Esophagus muscularis mucosa (tissue), 4 donors: ENCODE results near the gene TLE2. TPM values are rescaled to one million over a fixed set of nuclear protein-coding genes. Genes with fewer than 3 reads are reported as not detected.

Experiments used
- DNase-seq: peaks from one replicate; pipeline ENCODE4 v3.0.0-alpha.2; 2017; ENCODE audit errors: extremely low spot score
- H3K27ac ChIP-seq, 4 donors: fragments of 200-600 bp; sonication (generic); replicated peaks in 1 of 4; 1 replicate in 3 of 4; 2 replicates in 1 of 4; pipeline ENCODE4 v1.5.1; 2016 to 2019; ENCODE audit warnings: mild to moderate bottlenecking in 1 of 4
- H3K27me3 ChIP-seq, 4 donors: fragments of 200-600 bp; sonication (generic); one replicate each; pipeline versions ENCODE4 v1.5.1 to v1.6.0; 2016 to 2019
- H3K36me3 ChIP-seq, 4 donors: fragments of 200-600 bp; sonication (generic); one replicate each; pipeline ENCODE4 v1.5.1; 2016 to 2019
- H3K4me1 ChIP-seq, 4 donors: fragments of 200-600 bp; sonication (generic); one replicate each; pipeline ENCODE4 v1.5.1; 2016 to 2019
- H3K4me3 ChIP-seq, 4 donors: fragments of 200-600 bp; sonication (generic); 1 replicate in 2 of 4; 2 replicates in 2 of 4; pipeline ENCODE4 v1.5.1; 2016 to 2019; ENCODE audit warnings: mild to moderate bottlenecking in 4 of 4, moderate library complexity in 1 of 4
- H3K9me3 ChIP-seq, 4 donors: fragments of 200-600 bp; sonication (generic); 1 replicate in 3 of 4; 2 replicates in 1 of 4; pipeline ENCODE4 v1.5.1; 2016 to 2019
- EP300 ChIP-seq: sonication (generic); formaldehyde crosslinking; IDR thresholded peaks from one replicate; pipeline ENCODE4 v1.6.1; 2017; ENCODE audit warnings: antibody characterized with exemption
- POLR2A ChIP-seq: fragments of 450-650 bp; IDR thresholded peaks from one replicate; pipeline ENCODE4 v1.6.1; 2017; ENCODE audit warnings: antibody characterized with exemption, moderate library complexity, mild to moderate bottlenecking, low read depth
- POLR2AphosphoS5 ChIP-seq, 2 donors: sonication (generic); formaldehyde crosslinking; IDR thresholded peaks; one replicate each; pipeline ENCODE4 v1.6.1; 2017; ENCODE audit warnings: antibody characterized with exemption in 2 of 2
- WGBS: methylation state at CpG from one replicate; pipeline ENCODE4 v1.1.5; 2018; 5-methylcytosine and 5-hydroxymethylcytosine counted together
- intact Hi-C: fragments of 100-400 bp; cut with DNase I; formaldehyde crosslinking; loops from one replicate; pipeline ENCODE4 v1.15.1; 2023
- total RNA-seq, 4 donors: library from RNA; depleted of rRNA; stranded (reverse); fragments of >200 nt; gene quantifications; one replicate each; pipeline versions ENCODE4 v1.1.0 to v1.2.1, GENCODE V29; 2016
- TF ChIP-seq, protein P1 (sequence below), 3 experiments: fragments of 200-600 bp in 2 of 3; fragments of 450-650 bp in 1 of 3; sonication (generic) in 2 of 3; IDR thresholded peaks; one replicate each; pipeline ENCODE4 v1.5.1; 2017 to 2019; ENCODE audit warnings: antibody characterized with exemption in 3 of 3, mild to moderate bottlenecking in 2 of 3, moderate library complexity in 1 of 3

The TLE2 gene
- total RNA-seq, 4 donors from 2014 or later, result 34.0 to 51.2 (median 44.1) TPM

DNA sequence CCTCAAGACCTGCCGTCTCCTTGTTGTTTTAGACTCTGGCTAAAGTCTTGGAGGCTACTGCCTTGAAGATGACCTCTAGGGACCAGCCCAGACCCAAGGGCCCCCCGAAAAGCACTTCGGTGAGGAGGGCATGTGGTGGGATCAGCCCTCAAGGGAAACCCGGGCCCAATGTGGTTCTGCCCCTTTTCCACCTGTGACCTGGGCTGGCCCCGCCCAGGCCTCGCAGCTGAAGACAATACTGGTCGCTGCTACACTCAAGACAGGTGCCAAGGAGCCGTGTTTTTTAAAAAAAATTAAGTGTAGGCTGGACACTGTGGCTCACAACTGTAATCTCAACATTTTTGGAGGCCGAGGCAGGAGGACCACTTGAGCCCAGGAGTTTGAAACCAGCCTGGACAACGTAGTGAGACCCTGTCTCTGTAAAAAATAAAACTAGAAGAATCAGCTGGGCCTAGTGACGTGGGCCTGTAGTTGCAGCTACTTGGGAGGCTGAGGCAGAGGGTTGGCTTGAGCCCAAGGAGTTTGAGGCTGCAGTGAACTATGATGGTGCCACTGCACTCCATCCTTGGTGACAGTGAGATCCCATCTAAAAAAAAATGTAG, 50.8 kb downstream of the TLE2 start:
- Histone ChIP-seq H3K4me3 (no peak overlapping the region), H3K27me3 (no peaks in the 10 kb centered on the region), H3K36me3 (no peaks in the 10 kb centered on the region), H3K4me1 (peaks cover 63 to 74% (median 71%) of the 10 kb centered on the region in 4 donors), H3K9me3 (no peaks in the 10 kb centered on the region), H3K27ac (peak overlapping the region; percentile 61 to 67 (median 66))
- no peak for DNase-seq
- WGBS, result 79% methylated on average over 10 of the region's 11 CpGs
- intact Hi-C loops, result no loop called here
- TF ChIP-seq POLR2A, result no peak

DNA sequence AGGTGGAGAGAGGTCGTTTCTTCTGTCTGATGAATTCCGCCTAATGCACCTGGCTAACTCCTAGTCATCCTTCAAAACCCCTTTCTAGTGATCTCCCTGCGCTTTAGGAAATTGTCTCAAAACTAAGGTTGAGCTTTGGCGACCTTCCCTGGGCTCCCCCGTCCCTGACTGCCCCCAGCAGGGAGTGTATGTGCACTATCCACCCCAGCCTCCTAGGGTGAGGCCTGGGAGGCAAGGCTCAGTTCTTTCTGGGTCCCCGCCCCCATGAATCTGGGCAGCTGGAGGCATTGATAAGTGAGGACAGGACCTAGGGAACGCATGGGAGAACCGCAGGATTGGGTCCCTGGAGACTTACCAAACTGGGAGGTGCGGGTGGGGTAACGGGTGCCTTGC, 51.3 kb downstream of the TLE2 start:
- 70% methylated on average over 7 of the region's 10 CpGs for WGBS
- DNase-seq, result no peak
- Histone ChIP-seq H3K36me3 (no peaks in the 10 kb centered on the region), H3K4me3 (peak overlapping the region; percentile 50 to 61 (median 52)), H3K4me1 (peaks cover 58 to 74% (median 71%) of the 10 kb centered on the region in 4 donors), H3K9me3 (no peaks in the 10 kb centered on the region), H3K27ac (peak overlapping the region; percentile 61 to 67 (median 66)), H3K27me3 (no peaks in the 10 kb centered on the region)
- intact Hi-C loops, result no loop called here
- TF ChIP-seq POLR2A, result no peak
- no peak for TF ChIP-seq EP300
- TF ChIP-seq POLR2AphosphoS5 (IDR thresholded peaks at IDR 0.05), result no peak
- TF ChIP-seq, protein P1, sequence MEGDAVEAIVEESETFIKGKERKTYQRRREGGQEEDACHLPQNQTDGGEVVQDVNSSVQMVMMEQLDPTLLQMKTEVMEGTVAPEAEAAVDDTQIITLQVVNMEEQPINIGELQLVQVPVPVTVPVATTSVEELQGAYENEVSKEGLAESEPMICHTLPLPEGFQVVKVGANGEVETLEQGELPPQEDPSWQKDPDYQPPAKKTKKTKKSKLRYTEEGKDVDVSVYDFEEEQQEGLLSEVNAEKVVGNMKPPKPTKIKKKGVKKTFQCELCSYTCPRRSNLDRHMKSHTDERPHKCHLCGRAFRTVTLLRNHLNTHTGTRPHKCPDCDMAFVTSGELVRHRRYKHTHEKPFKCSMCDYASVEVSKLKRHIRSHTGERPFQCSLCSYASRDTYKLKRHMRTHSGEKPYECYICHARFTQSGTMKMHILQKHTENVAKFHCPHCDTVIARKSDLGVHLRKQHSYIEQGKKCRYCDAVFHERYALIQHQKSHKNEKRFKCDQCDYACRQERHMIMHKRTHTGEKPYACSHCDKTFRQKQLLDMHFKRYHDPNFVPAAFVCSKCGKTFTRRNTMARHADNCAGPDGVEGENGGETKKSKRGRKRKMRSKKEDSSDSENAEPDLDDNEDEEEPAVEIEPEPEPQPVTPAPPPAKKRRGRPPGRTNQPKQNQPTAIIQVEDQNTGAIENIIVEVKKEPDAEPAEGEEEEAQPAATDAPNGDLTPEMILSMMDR (IDR thresholded peaks at IDR 0.05), result no peak

DNA sequence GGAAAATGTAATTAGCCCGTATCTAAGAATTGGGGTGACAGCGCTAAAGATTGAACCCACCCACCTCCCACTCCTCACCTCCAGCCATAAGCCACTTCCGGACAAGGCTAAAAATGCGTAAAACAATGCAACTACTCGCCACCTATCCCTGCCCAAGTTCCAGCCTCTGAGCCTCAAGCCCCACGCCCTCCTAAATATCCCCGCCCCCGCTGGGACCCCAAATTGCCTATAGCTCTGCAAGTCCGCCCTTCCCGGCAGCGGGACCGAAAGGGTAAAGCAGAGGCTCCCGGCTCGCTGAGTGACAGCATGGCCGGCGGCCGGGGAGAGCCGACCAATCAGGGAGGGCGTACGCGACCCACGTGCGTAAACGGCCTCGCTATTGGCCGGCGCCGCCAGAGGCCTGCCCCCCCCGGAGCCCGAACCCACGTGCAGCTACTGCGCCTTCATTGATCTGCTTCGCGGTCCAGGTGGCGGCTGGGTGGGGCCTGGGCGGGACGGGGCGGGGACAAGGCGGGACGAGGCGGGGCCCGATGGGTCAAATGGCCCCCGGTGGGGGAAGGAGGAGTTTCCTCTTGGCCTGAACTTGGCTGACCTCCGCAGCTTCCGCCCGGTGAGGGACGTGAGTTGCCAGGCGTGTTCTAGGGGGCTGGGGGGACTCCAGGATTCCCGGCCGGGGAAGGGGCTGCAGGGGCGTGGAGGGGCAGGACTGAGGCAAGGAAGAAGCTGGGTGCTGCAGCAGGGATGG, 51.9 kb downstream of the TLE2 start, which contains the start of gene TLE6:
Gene TLE6 (plus strand): TSS at position 564 of the 745 bp plus-strand sequence. CDS start 670 bp downstream, outside the sequence.
- H3K36me3 ChIP-seq, result no peaks in the 10 kb centered on the region
- peak within 1 kb of the TSS; percentile 50 to 61 (median 52) for H3K4me3 ChIP-seq
- H3K27ac ChIP-seq, result peak within 1 kb of the TSS; percentile 61 to 67 (median 66)
- peaks cover 57 to 74% (median 71%) of the 10 kb centered on the region in 4 donors for H3K4me1 ChIP-seq
- no peaks in the 10 kb centered on the region for H3K27me3 ChIP-seq
- TF ChIP-seq POLR2AphosphoS5 (IDR thresholded peaks at IDR 0.05), result peak; percentile 63 to 84
- TF ChIP-seq, protein P1 (IDR thresholded peaks at IDR 0.05), result peak in 1 of 3 experiments; percentile 12
- TF ChIP-seq POLR2A, result no peak
- TF ChIP-seq EP300, result no peak
- no peaks in the 10 kb centered on the region for H3K9me3 ChIP-seq
- intact Hi-C loops, result no loop called here
- WGBS, result 7% methylated on average over 6 of the region's 51 CpGs
- DNase-seq, result peak; percentile 99

DNA sequence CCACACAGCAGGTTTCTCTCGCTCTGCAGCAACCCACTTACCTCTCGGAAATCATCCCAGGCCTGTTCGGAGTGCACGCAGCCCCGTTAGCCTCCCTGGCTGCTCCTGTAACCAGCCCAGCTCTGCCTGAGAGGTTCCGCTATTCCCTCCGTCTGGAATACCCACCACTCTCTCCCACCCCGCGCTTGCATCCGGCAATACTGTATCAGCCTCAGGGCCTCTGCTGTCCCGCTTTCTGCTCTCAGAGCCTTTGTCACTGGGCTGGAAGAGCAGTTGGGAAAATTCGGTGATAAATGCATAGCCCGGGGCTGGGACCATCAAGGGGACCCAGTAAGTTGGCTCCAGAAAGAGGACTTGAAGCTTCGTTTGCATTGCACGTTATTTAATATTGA, 52.5 kb downstream of the TLE2 start:
- Histone ChIP-seq H3K36me3 (no peaks in the 10 kb centered on the region), H3K4me1 (peaks cover 56 to 75% (median 72%) of the 10 kb centered on the region in 4 donors), H3K27me3 (no peaks in the 10 kb centered on the region), H3K9me3 (no peaks in the 10 kb centered on the region), H3K4me3 (peak overlapping the region; percentile 50 to 61 (median 52)), H3K27ac (peak overlapping the region in 3 of 4 donors; percentile 61 to 67 (median 65))
- TF ChIP-seq, protein P1 (IDR thresholded peaks at IDR 0.05), result no peak
- TF ChIP-seq POLR2AphosphoS5 (IDR thresholded peaks at IDR 0.05), result no peak
- TF ChIP-seq POLR2A, result no peak
- no peak for TF ChIP-seq EP300
- no peak for DNase-seq
- intact Hi-C loops, result no loop called here
- 8% methylated on average over 11 of the region's 15 CpGs for WGBS

DNA sequence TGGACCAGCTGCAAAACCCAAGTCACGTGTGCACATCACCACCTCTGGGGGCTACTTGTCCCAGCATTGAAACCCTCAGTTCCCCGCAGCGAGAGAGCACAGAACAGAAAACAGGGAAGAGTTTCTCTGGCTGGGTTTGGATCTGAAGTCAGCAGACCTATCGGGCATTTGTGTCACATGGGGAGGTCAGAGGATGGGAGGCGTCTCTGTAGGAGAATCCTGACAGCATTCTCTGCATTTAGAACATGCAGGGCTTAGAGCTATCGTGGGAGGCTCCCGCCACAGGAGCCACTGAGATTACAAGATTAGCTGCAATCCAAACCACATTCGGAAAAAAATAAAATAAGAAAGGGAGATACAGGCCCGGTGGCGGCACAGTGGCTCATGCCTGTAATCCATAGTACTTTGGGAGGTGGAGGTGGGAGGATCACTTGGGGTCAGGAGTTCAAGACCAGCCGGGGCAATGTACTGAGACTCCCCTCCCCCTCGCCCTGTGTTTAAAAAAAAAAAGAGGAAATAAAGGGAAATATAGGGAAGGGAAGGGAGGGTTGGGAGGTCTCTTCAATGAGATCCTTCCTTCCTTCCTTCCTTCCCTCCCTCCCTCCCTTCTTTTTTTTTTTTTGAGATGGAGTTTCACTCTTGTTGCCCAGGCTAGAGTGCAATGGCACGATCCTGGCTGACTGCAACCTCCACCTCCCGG, 54.6 kb downstream of the TLE2 start:
- H3K4me1 ChIP-seq, result peaks cover 72 to 96% (median 94%) of the 10 kb centered on the region in 4 donors
- H3K27me3 ChIP-seq, result no peaks in the 10 kb centered on the region
- H3K36me3 ChIP-seq, result no peaks in the 10 kb centered on the region
- TF ChIP-seq POLR2A, result no peak
- TF ChIP-seq EP300, result no peak
- TF ChIP-seq, protein P1 (IDR thresholded peaks at IDR 0.05), result no peak
- TF ChIP-seq POLR2AphosphoS5 (IDR thresholded peaks at IDR 0.05), result peak; percentile 56 to 69
- no peak for DNase-seq
- intact Hi-C loops, result no loop called here
- WGBS, result 31% methylated on average over 14 of the region's 14 CpGs
- no peaks in the 10 kb centered on the region for H3K9me3 ChIP-seq
- H3K4me3 ChIP-seq, result no peak overlapping the region
- peak overlapping the region; percentile 81 to 88 (median 86) for H3K27ac ChIP-seq
